Right cardiac atrium (tissue), 5 donors: ENCODE measurements around the gene TMEM184C. TPM values are rescaled to one million over a fixed set of nuclear protein-coding genes. Genes with fewer than 3 reads are reported as not detected.

Experiments used
- ATAC-seq, 2 donors: fragments of 200-7000 bp; cut with Tn5 transposase; one replicate each; pipeline versions ENCODE4 v1.8.0 to v1.9.1; 2020; ENCODE audit warnings: moderate library complexity in 2 of 2, mild to moderate bottlenecking in 1 of 2
- DNase-seq, 3 donors: peaks; one replicate each; pipeline ENCODE4 v3.0.0-alpha.2; 2020
- H3K27ac ChIP-seq: one replicate; pipeline ENCODE4 v1.5.1; 2013; ENCODE audit warnings: mild to moderate bottlenecking, low read length, control low read depth, moderate library complexity
- H3K27me3 ChIP-seq: one replicate; pipeline ENCODE4 v1.6.1; 2013; ENCODE audit not compliant: control insufficient read depth, insufficient read depth
- H3K4me1 ChIP-seq: one replicate; pipeline ENCODE4 v1.6.1; 2013; ENCODE audit warnings: low read length; ENCODE audit not compliant: control insufficient read depth, insufficient read depth
- H3K4me3 ChIP-seq: one replicate; pipeline ENCODE4 v1.5.1; 2013; ENCODE audit warnings: low read length, control low read depth
- H3K9me3 ChIP-seq: one replicate; pipeline ENCODE4 v1.6.1; 2013; ENCODE audit warnings: low read length; ENCODE audit not compliant: control insufficient read depth
- WGBS: extraction: QIAGEN DNeasy Blood & Tissue Kit; methylation state at CpG from one replicate; pipeline ENCODE4 v1.1.7; 2013; 5-methylcytosine and 5-hydroxymethylcytosine counted together
- intact Hi-C, 4 donors: fragments of 100-400 bp; cut with DNase I; formaldehyde crosslinking; loops; one replicate each; pipeline versions ENCODE4 v1.11.0 to v1.14.0; 2022 to 2023
- polyA plus RNA-seq: library from polyadenylated mRNA; stranded (reverse); fragments of 200-250 nt; gene quantifications from one replicate; pipeline ENCODE4 v1.2.3, GENCODE V29; 2013
- total RNA-seq, 4 donors: library from RNA; stranded (reverse); fragmentation: NEBNext Ultra II Directional; extraction: Animal tissue kit (Norgen Biotek cat#: 25700); gene quantifications; one replicate each; pipeline ENCODE4 v1.2.1, GENCODE V29; 2021
- donor health status: healthy with polysubstance abuse.
- donor health status: DM: no; HTN: yes; CAD: no.
- donor health status: DM: no; HTN: no; CAD: no.
- donor health status: DM: no; HTN: yes; CAD: no; lungs with severe emphysema.
- donor health status: DM: yes; HTN: yes; CAD: no.

The TMEM184C gene
- total and polyA plus RNA-seq, 5 donors: 10.9 to 31.3 (median 28.1) TPM

DNA sequence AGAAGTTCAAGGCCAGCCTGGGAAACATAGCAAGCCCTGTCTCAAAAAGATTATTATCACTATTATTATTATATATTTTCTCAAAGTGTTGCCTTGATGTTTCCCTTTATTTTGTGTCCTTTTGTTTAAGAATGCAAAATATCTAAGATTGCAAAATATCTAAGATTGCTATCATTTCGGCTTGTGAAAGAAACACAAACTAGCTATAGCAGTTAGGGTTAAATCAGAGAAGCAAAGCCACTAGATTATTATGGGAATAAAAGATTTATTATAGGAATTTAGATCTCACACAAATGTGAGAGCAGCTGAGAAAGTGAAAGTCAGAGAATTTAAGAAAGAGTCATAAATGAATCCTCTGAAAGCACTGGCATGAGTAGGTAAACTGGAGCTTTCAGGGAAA lies 18.0 kb upstream of the TMEM184C start:
- 94% methylated on average over 1 of the region's 1 CpG for WGBS
- Histone ChIP-seq H3K4me1 (no peaks in the 10 kb centered on the region), H3K9me3 (no peaks in the 10 kb centered on the region), H3K4me3 (no peak overlapping the region), H3K27ac (no peak overlapping the region), H3K27me3 (no peaks in the 10 kb centered on the region)
- no peak for DNase-seq
- no peak for ATAC-seq
- intact Hi-C loops: loop anchor here in 2 of 4 donors (10.0 kb wide), 2 partner anchors 574 to 584 kb away; no protein-coding TSS in a partner anchor

DNA sequence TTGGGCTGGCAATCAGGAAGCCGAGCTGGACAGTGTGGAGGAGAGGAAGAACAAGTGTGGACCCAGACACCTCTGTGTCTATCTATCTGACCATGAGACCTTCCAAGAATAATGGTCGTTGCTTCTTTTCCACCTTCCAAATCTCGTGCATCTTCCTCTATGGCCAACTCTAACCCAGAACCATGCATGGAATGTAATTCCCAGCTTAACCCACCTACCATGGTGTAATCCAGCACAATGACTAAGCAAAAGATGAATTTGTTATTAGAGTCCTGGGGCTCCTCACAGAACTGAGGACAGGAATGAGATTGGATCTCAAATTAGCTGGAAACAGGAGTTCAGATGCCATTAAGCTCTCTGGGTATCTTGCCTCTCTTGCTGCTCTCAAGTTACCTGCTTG lies 17.4 kb upstream of the TMEM184C start:
- ATAC-seq (no peak), DNase-seq (no peak)
- H3K27me3 ChIP-seq: no peaks in the 10 kb centered on the region
- H3K4me3 ChIP-seq: no peak overlapping the region
- H3K27ac ChIP-seq: no peak overlapping the region
- no peaks in the 10 kb centered on the region for H3K4me1 ChIP-seq
- no peaks in the 10 kb centered on the region for H3K9me3 ChIP-seq
- intact Hi-C loops: loop anchor here in 2 of 4 donors (10.0 kb wide), 2 partner anchors 575 to 585 kb away; no protein-coding TSS in a partner anchor
- WGBS: 76% methylated on average over 3 of the region's 3 CpGs

DNA sequence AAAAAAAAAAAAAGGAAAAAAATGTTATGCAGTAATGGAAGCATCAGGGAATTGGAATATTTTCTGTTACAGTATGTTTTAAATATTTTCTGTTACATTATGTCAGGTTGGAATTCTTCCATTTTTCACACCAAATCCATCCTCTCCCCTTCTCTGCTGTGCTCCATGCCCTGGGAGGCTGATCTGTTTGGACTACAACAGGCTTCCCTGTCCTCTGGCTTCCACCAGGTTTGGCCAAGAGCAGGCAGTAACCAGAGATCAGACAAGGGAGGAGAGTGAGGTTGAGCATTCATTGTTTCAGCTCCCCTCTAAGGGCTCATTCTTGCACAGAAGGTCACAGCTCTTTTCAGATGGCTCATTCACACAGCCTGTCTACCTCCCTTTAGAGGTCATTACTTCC lies 11.7 kb upstream of the TMEM184C start:
- H3K9me3 ChIP-seq: no peaks in the 10 kb centered on the region
- intact Hi-C loops: no loop called here
- ATAC-seq: no peak
- no peak for DNase-seq
- no peak overlapping the region for H3K4me3 ChIP-seq
- no peaks in the 10 kb centered on the region for H3K27me3 ChIP-seq
- no peaks in the 10 kb centered on the region for H3K4me1 ChIP-seq
- H3K27ac ChIP-seq: no peak overlapping the region

DNA sequence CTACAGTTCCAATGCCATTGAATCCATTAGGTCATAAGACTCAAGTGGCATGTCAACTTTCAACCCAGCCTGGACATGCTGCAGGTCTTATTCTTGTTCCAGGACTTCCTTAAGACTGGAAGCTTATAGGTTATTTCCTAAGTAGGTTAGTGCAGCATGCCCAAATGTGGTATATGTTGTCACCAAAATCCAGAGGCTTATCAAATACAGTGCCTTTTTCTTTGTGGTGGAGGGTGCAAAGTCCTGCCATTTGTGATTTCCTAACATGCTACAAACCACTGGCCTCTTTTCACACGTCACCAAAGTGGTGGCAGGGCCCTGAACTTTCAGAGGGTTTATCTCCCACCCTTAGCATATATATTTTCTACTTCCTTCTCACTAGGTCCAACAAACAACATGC lies 9.7 kb upstream of the TMEM184C start:
- Histone ChIP-seq H3K27me3 (no peaks in the 10 kb centered on the region), H3K4me3 (no peak overlapping the region), H3K27ac (no peak overlapping the region), H3K4me1 (no peaks in the 10 kb centered on the region), H3K9me3 (no peaks in the 10 kb centered on the region)
- intact Hi-C loops: no loop called here
- ATAC-seq (no peak), DNase-seq (no peak)
- WGBS: 75% methylated on average over 1 of the region's 1 CpG

DNA sequence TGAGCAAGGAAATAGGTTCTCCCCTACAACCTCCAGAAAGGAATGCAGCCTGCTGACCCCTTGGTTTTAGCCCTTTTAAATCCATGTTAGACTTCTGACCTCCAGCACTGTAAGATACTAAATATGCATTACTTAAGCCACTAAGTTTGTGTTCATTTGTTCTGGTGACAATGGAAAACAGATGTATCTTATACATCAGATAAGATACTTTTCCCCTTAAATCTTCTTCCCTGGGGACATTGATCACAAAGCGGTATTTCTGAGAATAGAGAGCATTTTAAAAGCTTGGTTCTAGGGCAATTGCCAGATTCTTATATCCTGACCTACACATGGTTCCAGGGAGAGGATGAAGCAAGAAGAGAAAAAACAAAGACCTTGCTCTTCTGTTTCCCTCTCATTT lies 6.5 kb upstream of the TMEM184C start:
- intact Hi-C loops: no loop called here
- no peaks in the 10 kb centered on the region for H3K4me1 ChIP-seq
- no peaks in the 10 kb centered on the region for H3K27me3 ChIP-seq
- H3K27ac ChIP-seq: no peak overlapping the region
- no peak for DNase-seq
- H3K9me3 ChIP-seq: no peaks in the 10 kb centered on the region
- no peak overlapping the region for H3K4me3 ChIP-seq
- 77% methylated on average over 1 of the region's 1 CpG for WGBS
- ATAC-seq: no peak

DNA sequence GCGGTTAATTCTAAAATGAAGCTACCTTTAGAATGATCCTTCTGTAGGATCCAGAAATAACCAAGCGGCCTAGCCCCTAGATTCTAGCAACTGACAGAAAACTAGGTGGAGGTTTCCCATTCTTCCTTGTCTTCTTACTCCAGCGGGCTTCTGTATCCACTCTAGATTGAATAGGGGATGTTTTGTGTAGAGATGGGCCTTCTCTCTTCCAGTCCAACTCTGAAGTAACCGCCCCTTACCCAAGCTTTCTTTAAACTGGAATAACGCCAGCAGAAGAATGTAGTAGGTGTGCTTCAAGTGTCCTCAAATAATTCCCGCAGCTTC lies 386 bp upstream of the TMEM184C start:
- no peak for DNase-seq
- no peaks in the 10 kb centered on the region for H3K9me3 ChIP-seq
- H3K4me1 ChIP-seq: peaks cover 4% of the 10 kb centered on the region
- H3K4me3 ChIP-seq: peak overlapping the region; percentile 81
- no peak for ATAC-seq
- 32% methylated on average over 6 of the region's 6 CpGs for WGBS
- no peaks in the 10 kb centered on the region for H3K27me3 ChIP-seq
- H3K27ac ChIP-seq: no peak overlapping the region
- intact Hi-C loops: no loop called here

DNA sequence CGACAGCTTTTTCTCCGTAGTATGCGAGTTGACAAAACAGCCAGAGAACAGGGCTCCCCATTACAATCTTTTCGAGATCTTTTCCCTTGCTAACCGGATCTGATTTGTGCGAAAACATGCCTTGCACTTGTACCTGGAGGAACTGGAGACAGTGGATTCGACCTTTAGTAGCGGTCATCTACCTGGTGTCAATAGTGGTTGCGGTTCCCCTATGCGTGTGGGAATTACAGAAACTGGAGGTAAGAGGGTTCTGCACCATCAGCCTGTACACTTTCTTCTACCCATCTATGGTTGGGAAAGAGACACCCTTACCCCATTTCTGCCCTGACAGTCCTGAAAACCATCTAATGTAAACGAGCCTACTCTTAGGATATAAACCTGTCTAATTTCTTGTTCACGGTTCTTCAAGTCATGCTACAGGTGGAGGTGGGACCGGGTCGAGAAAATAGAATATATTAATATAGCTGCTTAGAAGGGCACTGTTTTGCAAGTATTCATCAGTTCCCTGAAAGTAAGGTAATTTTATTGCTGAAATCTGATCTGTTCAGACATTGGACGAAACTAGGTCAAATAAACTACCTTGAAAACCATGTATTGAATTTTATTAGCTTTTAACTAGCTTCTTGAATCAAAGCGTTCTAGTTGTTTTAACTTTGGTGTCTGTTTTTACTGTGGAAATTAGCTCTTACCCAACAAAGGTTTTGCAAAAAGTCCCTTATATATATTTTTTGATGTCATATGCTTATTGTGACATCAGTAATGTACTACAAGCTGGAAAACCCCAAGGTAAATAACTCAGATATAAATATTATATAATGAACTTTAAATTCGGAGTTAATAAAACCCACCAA lies 869 bp downstream of the TMEM184C start:
- peaks cover 5% of the 10 kb centered on the region for H3K4me1 ChIP-seq
- ATAC-seq (peak in 1 of 2 donors; percentile 7), DNase-seq (no peak)
- peak overlapping the region; percentile 51 for H3K27ac ChIP-seq
- peak overlapping the region; percentile 81 for H3K4me3 ChIP-seq
- no peaks in the 10 kb centered on the region for H3K9me3 ChIP-seq
- H3K27me3 ChIP-seq: no peaks in the 10 kb centered on the region
- intact Hi-C loops: no loop called here
- WGBS: 17% methylated on average over 17 of the region's 17 CpGs

DNA sequence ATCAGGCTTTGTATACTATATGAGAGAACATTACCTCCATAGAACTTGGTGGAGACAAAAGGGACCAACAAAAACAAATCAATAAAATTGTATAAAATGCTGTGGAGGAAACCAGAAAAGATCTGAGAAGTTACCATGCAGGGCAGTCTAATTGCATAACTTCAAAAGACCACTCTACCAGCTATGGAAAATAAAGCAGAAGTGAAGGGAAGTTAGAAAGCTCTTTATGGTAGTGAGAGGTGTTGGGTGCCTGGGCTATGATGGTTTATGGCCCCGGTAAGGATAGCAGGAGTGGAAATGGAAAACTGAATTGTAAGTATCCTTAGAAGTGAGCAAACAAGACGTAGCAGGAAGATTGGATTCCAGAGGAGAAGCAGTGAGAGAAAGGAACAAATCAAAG lies 3.1 kb downstream of the TMEM184C start:
- intact Hi-C loops: no loop called here
- DNase-seq (no peak), ATAC-seq (no peak)
- 83% methylated on average over 2 of the region's 2 CpGs for WGBS
- Histone ChIP-seq H3K9me3 (no peaks in the 10 kb centered on the region), H3K4me1 (peaks cover 5% of the 10 kb centered on the region), H3K4me3 (no peak overlapping the region), H3K27ac (no peak overlapping the region), H3K27me3 (no peaks in the 10 kb centered on the region)

DNA sequence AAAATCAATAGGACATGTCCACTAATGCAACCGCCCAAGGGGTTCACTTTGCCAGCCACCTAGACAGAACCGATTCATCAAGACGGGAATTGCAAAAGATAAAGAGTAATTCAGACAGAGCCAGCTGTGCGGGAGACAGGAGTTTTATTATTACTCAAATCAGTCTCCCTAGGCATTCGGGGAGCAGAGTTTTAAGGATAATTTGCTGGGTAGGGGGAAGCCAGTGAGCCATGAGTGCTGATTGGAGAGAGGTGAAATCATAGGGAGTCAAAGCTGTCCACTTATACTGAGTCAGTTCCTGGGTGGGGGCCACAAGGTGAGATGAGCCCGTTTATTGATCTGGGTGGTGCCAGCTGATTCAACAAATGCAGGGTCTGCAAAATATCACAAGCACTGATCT lies 8.5 kb downstream of the TMEM184C start:
- H3K27ac ChIP-seq: no peak overlapping the region
- H3K9me3 ChIP-seq: no peaks in the 10 kb centered on the region
- peaks cover 5% of the 10 kb centered on the region for H3K4me1 ChIP-seq
- H3K27me3 ChIP-seq: no peaks in the 10 kb centered on the region
- intact Hi-C loops: no loop called here
- DNase-seq (no peak), ATAC-seq (no peak)
- no peak overlapping the region for H3K4me3 ChIP-seq
- 85% methylated on average over 6 of the region's 6 CpGs for WGBS

DNA sequence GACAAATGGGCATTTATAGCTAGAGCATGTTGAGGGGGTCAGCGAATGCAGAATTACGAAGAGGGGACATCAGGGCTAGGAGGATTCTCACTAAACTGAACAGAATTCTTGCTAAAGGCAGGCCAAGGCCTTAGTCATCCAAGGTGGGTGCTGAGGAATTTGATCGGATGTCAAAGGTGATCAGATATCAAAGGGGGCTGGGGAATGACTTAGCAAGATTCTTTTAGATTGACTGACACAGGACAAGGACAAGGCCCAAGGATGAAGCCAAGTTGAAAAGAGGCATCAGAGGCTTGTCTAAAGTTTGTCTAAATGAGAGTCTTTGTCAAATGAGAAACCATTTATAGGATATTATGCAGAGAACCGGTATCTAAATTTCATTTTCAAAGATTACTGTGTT lies 9.7 kb downstream of the TMEM184C start:
- H3K9me3 ChIP-seq: no peaks in the 10 kb centered on the region
- no peak overlapping the region for H3K4me3 ChIP-seq
- H3K4me1 ChIP-seq: peaks cover 2% of the 10 kb centered on the region
- intact Hi-C loops: no loop called here
- 98% methylated on average over 4 of the region's 4 CpGs for WGBS
- no peaks in the 10 kb centered on the region for H3K27me3 ChIP-seq
- no peak overlapping the region for H3K27ac ChIP-seq
- no peak for DNase-seq
- no peak for ATAC-seq

DNA sequence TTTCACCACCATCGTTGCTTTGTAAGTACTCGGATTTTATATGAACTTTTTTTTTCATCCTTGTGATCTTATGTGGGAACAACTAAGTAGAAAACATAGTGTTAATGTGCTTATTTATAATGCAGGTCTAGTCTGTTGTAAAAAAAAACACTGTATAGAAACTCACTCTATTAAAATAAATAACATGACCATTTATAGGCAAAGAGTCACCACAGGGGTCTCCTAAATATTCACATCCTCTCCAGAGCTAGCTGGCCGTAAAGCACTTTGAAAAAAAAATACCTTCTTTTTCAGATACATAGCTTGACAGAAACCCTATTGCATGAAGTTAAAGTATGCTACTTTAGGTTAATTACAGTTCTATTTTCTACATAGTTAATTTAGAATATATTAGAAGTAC lies 11.2 kb downstream of the TMEM184C start:
- DNase-seq (no peak), ATAC-seq (no peak)
- H3K27me3 ChIP-seq: no peaks in the 10 kb centered on the region
- intact Hi-C loops: no loop called here
- H3K9me3 ChIP-seq: no peaks in the 10 kb centered on the region
- 72% methylated on average over 3 of the region's 3 CpGs for WGBS
- no peaks in the 10 kb centered on the region for H3K4me1 ChIP-seq
- H3K27ac ChIP-seq: no peak overlapping the region
- H3K4me3 ChIP-seq: no peak overlapping the region
